SK-N-SH treated with all-trans-retinoic acid at 6 μM for 48 hours (cell line): ENCODE results near the gene PEX16.

Experiments used
- ATAC-seq: fragments of 200-7000 bp; cut with Tn5 transposase; 3 replicates; pipeline ENCODE4 v1.9.1; 2020; ENCODE audit warnings: mild to moderate bottlenecking, moderate library complexity
- ARNTL ChIP-seq: fragments of 450-650 bp; formaldehyde crosslinking; IDR thresholded peaks from 2 replicates; pipeline ENCODE4 v1.5.0; 2020; ENCODE audit warnings: low read depth, mild to moderate bottlenecking, moderate library complexity, borderline replicate concordance
- BACH2 ChIP-seq: fragments of 250-450 bp; sonication (Bioruptor Pico); IDR thresholded peaks from 2 replicates; pipeline ENCODE4 v1.9.0; 2021; ENCODE audit warnings: mild to moderate bottlenecking, borderline replicate concordance
- CSDC2 ChIP-seq: fragments of 250-450 bp; sonication (Bioruptor Pico); IDR thresholded peaks from 2 replicates; pipeline ENCODE4 v1.5.0; 2020; ENCODE audit warnings: mild to moderate bottlenecking, moderate library complexity
- ESRRG ChIP-seq: fragments of 250-450 bp; sonication (Bioruptor Pico); IDR thresholded peaks from 2 replicates; pipeline ENCODE4 v1.6.1; 2021; ENCODE audit warnings: mild to moderate bottlenecking
- GLIS3 ChIP-seq: fragments of 250-450 bp; sonication (Bioruptor Pico); IDR thresholded peaks from 2 replicates; pipeline ENCODE4 v1.5.0; 2020; ENCODE audit warnings: mild to moderate bottlenecking, moderate library complexity
- ISL1 ChIP-seq: fragments of 250-450 bp; sonication (Bioruptor Pico); IDR thresholded peaks from 2 replicates; pipeline ENCODE4 v2.1.2; 2022; ENCODE audit warnings: mild to moderate bottlenecking, moderate library complexity
- PPARA ChIP-seq: fragments of 250-450 bp; sonication (Bioruptor Pico); IDR thresholded peaks from 2 replicates; pipeline ENCODE4 v1.5.0; 2020; ENCODE audit warnings: mild to moderate bottlenecking, borderline replicate concordance
- RARB ChIP-seq: fragments of 250-450 bp; sonication (Bioruptor Pico); IDR thresholded peaks from 2 replicates; pipeline ENCODE4 v1.8.0; 2021; ENCODE audit warnings: mild to moderate bottlenecking, moderate library complexity
- TCF4 ChIP-seq: fragments of 250-450 bp; sonication (Bioruptor Pico); IDR thresholded peaks from 2 replicates; pipeline ENCODE4 v1.8.0; 2021; ENCODE audit warnings: mild to moderate bottlenecking, moderate library complexity, borderline replicate concordance
- TOX ChIP-seq: fragments of 250-450 bp; sonication (Bioruptor Pico); IDR thresholded peaks from 2 replicates; pipeline ENCODE4 v1.8.0; 2021; ENCODE audit warnings: mild to moderate bottlenecking, moderate library complexity, borderline replicate concordance
- ZC3H10 ChIP-seq: fragments of 250-450 bp; sonication (Bioruptor Pico); IDR thresholded peaks from 2 replicates; pipeline ENCODE4 v1.5.1; 2021; ENCODE audit warnings: mild to moderate bottlenecking, moderate library complexity
- ZFP3 ChIP-seq: fragments of 250-450 bp; sonication (Bioruptor Pico); IDR thresholded peaks from 2 replicates; pipeline ENCODE4 v1.5.0; 2020; ENCODE audit warnings: mild to moderate bottlenecking, moderate library complexity
- ZNF70 ChIP-seq: fragments of 450-650 bp; formaldehyde crosslinking; IDR thresholded peaks from 2 replicates; pipeline ENCODE4 v1.5.0; 2020; ENCODE audit warnings: mild to moderate bottlenecking, moderate library complexity
- ZNF8 ChIP-seq: fragments of 450-650 bp; formaldehyde crosslinking; IDR thresholded peaks from 2 replicates; pipeline ENCODE4 v1.5.0; 2020; ENCODE audit warnings: mild to moderate bottlenecking, moderate library complexity
- TF ChIP-seq, protein P1 (sequence below): fragments of 250-450 bp; sonication (Bioruptor Pico); IDR thresholded peaks from 2 replicates; pipeline ENCODE4 v1.8.0; 2021; ENCODE audit warnings: low read depth, mild to moderate bottlenecking, moderate library complexity, borderline replicate concordance
- TF ChIP-seq, protein P2 (sequence below): fragments of 250-450 bp; sonication (Bioruptor Pico); IDR thresholded peaks from 2 replicates; pipeline ENCODE4 v1.5.1; 2021; ENCODE audit warnings: mild to moderate bottlenecking, moderate library complexity
- TF ChIP-seq, protein P3 (sequence below): fragments of 250-450 bp; sonication (Bioruptor Pico); IDR thresholded peaks from 2 replicates; pipeline ENCODE4 v1.5.0; 2020; ENCODE audit warnings: mild to moderate bottlenecking, moderate library complexity
- TF ChIP-seq, protein P4 (sequence below): fragments of 250-450 bp; sonication (Bioruptor Pico); IDR thresholded peaks from 2 replicates; pipeline ENCODE4 v1.8.0; 2020; ENCODE audit warnings: mild to moderate bottlenecking, moderate library complexity, borderline replicate concordance
- TF ChIP-seq, protein P5 (sequence below): fragments of 250-450 bp; sonication (Bioruptor Pico); IDR thresholded peaks from 2 replicates; pipeline ENCODE4 v1.5.1; 2020; ENCODE audit warnings: low read depth, mild to moderate bottlenecking, moderate library complexity

The PEX16 gene

DNA sequence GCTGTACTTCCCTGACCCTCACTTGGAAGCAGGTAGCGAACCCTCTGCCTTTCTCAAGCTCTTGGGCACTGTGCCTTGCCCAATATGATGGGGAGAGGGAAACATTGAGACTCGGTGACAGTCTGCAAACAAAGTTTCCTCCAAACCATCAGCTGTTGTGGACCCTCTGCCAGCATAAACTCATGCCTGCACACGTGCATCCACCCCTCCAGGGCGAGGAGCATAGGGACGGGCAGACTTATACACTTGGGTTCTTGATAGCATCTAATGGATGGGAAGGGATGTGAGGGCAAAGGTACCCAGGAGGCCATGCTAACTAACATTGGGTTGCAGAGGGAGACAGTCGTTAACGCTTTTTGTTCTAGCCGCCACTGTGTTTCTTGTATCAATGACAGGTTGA is 40.5 kb downstream of the PEX16 start (continued):
- TF ChIP-seq, protein P1, sequence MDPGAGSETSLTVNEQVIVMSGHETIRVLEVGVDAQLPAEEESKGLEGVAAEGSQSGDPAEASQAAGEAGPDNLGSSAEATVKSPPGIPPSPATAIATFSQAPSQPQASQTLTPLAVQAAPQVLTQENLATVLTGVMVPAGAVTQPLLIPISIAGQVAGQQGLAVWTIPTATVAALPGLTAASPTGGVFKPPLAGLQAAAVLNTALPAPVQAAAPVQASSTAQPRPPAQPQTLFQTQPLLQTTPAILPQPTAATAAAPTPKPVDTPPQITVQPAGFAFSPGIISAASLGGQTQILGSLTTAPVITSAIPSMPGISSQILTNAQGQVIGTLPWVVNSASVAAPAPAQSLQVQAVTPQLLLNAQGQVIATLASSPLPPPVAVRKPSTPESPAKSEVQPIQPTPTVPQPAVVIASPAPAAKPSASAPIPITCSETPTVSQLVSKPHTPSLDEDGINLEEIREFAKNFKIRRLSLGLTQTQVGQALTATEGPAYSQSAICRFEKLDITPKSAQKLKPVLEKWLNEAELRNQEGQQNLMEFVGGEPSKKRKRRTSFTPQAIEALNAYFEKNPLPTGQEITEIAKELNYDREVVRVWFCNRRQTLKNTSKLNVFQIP, result no peak
- TF ChIP-seq ESRRG (CRISPR knock-in tag) (no peak), TOX (no peak), ZNF70 (no peak), CSDC2 (no peak), ISL1 (CRISPR knock-in tag) (no peak)
- TF ChIP-seq, protein P2, sequence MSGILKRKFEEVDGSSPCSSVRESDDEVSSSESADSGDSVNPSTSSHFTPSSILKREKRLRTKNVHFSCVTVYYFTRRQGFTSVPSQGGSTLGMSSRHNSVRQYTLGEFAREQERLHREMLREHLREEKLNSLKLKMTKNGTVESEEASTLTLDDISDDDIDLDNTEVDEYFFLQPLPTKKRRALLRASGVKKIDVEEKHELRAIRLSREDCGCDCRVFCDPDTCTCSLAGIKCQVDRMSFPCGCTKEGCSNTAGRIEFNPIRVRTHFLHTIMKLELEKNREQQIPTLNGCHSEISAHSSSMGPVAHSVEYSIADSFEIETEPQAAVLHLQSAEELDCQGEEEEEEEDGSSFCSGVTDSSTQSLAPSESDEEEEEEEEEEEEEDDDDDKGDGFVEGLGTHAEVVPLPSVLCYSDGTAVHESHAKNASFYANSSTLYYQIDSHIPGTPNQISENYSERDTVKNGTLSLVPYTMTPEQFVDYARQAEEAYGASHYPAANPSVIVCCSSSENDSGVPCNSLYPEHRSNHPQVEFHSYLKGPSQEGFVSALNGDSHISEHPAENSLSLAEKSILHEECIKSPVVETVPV (CRISPR knock-in tag), result no peak

DNA sequence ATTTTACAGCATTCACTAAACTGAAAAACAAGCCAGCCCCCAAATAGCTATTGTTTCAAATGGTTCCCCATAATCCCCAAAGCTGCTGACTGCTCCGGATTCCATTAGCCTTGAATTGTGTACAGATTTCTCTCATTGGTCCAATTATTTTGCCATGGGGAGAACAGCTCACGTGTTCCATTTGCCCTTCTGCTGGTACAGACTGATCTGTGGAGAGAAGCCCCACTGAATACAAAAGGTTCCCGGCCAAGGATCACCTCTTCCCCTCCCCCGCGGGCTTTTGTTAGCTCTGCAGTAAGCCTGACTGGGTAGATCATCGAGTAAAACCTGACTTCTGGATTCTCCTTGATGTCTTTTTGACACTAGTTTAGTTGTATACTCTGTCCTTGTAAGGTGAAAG is 41.3 kb downstream of the PEX16 start:
- TF ChIP-seq ZC3H10 (CRISPR knock-in tag) (no peak), CSDC2 (no peak), ISL1 (CRISPR knock-in tag) (no peak), TCF4 (CRISPR knock-in tag) (no peak), ARNTL (CRISPR knock-in tag) (no peak), GLIS3 (no peak), ESRRG (CRISPR knock-in tag) (no peak), ZFP3 (CRISPR knock-in tag) (no peak), RARB (CRISPR knock-in tag) (no peak), PPARA (CRISPR knock-in tag) (no peak), BACH2 (no peak), ZNF8 (CRISPR knock-in tag) (no peak)
- TF ChIP-seq, protein P1, result no peak
- TF ChIP-seq, protein P3, sequence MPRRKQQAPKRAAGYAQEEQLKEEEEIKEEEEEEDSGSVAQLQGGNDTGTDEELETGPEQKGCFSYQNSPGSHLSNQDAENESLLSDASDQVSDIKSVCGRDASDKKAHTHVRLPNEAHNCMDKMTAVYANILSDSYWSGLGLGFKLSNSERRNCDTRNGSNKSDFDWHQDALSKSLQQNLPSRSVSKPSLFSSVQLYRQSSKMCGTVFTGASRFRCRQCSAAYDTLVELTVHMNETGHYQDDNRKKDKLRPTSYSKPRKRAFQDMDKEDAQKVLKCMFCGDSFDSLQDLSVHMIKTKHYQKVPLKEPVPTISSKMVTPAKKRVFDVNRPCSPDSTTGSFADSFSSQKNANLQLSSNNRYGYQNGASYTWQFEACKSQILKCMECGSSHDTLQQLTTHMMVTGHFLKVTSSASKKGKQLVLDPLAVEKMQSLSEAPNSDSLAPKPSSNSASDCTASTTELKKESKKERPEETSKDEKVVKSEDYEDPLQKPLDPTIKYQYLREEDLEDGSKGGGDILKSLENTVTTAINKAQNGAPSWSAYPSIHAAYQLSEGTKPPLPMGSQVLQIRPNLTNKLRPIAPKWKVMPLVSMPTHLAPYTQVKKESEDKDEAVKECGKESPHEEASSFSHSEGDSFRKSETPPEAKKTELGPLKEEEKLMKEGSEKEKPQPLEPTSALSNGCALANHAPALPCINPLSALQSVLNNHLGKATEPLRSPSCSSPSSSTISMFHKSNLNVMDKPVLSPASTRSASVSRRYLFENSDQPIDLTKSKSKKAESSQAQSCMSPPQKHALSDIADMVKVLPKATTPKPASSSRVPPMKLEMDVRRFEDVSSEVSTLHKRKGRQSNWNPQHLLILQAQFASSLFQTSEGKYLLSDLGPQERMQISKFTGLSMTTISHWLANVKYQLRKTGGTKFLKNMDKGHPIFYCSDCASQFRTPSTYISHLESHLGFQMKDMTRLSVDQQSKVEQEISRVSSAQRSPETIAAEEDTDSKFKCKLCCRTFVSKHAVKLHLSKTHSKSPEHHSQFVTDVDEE (CRISPR knock-in tag), result no peak
- TF ChIP-seq, protein P2 (CRISPR knock-in tag), result no peak
- TF ChIP-seq, protein P4, sequence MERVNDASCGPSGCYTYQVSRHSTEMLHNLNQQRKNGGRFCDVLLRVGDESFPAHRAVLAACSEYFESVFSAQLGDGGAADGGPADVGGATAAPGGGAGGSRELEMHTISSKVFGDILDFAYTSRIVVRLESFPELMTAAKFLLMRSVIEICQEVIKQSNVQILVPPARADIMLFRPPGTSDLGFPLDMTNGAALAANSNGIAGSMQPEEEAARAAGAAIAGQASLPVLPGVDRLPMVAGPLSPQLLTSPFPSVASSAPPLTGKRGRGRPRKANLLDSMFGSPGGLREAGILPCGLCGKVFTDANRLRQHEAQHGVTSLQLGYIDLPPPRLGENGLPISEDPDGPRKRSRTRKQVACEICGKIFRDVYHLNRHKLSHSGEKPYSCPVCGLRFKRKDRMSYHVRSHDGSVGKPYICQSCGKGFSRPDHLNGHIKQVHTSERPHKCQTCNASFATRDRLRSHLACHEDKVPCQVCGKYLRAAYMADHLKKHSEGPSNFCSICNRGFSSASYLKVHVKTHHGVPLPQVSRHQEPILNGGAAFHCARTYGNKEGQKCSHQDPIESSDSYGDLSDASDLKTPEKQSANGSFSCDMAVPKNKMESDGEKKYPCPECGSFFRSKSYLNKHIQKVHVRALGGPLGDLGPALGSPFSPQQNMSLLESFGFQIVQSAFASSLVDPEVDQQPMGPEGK (CRISPR knock-in tag), result no peak
- TF ChIP-seq, protein P5, sequence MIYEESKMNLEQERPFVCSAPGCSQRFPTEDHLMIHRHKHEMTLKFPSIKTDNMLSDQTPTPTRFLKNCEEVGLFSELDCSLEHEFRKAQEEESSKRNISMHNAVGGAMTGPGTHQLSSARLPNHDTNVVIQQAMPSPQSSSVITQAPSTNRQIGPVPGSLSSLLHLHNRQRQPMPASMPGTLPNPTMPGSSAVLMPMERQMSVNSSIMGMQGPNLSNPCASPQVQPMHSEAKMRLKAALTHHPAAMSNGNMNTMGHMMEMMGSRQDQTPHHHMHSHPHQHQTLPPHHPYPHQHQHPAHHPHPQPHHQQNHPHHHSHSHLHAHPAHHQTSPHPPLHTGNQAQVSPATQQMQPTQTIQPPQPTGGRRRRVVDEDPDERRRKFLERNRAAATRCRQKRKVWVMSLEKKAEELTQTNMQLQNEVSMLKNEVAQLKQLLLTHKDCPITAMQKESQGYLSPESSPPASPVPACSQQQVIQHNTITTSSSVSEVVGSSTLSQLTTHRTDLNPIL (CRISPR knock-in tag), result no peak
- ATAC-seq, result no peak
